GM18511 (cell line): Measurements from ENCODE around the gene THSD4.
"Not testable (repeated sequence)": the region's sequence is repeated elsewhere in the genome, so short reads cannot be mapped to it uniquely, and the experiment has no call there.

Experiments
- ATAC-seq: cut with Tn5 transposase; IDR thresholded peaks from one replicate; pipeline ENCODE4 v1.9.1; 2021; ENCODE audit warnings: mild to moderate bottlenecking, moderate library complexity; ENCODE audit not compliant: unreplicated experiment

THSD4 gene

DNA sequence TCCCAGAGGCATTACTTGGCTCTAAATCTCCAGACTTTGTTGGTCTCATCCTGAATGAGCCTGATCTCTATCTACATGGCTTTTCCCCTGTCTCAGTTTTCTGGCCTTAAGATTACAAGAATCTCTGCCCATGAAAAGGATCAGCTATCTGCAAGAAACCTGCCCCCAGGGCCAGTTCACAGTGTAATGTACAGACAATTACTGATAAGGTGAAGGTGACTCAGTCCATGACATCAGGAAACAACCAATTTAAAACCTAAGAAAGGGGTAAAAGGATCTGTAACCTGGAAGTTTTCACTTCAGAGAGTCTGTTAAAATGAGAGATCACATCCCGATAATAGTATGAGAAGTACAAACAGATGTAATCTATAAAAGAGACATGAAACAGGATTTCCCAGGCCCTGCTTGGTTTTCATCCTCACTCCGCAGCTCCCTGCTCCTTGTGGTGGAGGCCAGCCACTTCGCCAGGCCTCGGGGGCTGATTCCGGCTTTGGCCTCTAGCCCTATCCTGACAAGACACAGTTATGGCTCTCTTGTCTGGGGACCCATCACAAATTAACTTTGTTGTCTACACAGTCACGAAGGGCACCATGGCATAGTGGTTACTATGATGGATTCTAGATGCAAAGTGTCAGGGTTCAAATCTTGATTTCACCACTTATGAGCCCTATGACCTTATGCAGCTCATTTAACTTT lies 136.9 kb downstream of the THSD4 start:
- no peak for ATAC-seq

DNA sequence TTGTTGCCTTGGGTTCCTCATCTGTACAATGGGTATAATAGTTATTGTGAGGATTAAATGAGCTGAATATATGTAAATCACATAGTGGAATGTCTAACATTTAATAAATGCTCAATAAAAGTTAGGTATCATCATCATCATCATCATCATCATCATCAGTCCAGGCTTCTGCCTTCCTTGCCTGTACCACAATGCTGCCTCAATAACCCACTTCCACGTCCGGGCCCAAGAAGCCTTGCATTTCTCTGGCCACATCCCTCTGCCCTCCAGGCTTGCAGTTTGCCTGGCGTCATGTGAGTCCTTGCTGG lies 137.4 kb downstream of the THSD4 start:
- no peak for ATAC-seq

DNA sequence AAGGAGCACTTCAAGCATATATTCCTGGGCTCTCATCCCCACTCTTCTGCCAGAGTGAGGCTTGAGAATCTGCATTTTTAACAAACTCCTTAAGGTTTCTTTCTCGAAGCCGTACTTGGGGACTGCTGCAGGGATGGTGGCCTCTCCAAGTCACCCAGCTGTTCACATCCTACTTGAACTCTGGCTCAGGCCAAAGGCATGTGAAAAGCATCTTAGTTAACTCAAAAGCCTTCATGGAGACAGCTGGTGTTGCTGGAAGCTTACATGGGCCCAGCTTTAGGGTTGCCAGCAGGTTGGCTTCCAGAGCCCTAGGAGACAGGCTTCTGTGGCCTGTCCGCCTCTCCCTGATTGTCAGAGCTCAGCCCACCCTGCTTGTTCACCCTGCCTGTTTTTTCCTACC lies 139.2 kb downstream of the THSD4 start:
- no peak for ATAC-seq

DNA sequence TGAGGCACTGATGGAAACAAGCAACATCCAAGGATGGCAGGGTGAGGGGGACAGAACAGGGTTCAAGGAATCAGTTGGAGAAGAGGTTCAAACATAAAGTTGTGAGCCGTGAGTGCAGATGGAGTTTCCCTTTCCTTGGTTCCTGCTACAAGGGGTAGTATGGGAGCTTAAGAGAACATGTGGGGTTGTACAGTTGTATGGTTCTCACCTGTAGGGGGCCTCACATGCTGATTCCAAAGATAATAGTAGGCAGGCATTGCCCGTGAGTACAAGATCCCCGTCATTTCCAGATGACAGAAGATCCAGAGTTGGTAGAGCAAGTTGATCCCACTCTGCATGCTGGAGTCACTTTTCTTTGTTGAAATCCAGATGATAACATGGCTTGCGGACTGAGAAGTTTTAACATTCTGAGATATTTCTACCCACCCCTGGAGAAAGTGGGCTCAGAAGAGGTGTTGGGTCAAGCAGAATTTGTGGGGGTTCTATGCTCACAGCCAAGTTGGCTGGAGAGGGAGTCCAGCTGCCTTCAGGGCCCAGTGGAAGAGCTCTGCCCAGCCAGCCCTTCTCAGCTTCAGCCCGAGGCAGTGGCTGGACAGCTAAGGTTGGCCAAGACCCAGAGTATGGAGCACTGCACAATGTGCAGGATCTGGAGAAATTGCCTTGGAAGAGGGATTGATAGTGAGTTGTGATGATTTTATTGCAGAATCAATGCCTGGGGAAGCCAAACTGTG lies 141.8 kb downstream of the THSD4 start:
- no peak for ATAC-seq

DNA sequence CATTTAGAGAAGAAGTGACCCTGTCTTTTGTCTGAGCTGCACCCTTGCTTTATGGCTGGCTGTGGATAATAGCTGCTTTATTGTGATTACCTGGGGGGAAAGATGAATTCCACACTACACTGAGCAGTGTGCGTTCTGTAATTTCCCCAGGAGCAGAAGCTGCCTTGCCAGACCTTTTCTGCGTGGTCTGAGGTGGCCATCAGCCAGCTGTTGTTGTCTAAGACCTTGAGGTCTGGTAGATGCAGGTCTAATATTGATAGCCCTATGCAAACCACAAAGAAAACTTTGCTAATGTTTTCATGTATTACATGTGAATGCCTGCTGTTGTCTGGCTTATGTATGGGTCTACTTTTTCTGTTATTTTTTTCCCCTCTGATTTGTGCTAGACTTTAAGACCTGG lies 144.6 kb downstream of the THSD4 start:
- ATAC-seq, result no peak

DNA sequence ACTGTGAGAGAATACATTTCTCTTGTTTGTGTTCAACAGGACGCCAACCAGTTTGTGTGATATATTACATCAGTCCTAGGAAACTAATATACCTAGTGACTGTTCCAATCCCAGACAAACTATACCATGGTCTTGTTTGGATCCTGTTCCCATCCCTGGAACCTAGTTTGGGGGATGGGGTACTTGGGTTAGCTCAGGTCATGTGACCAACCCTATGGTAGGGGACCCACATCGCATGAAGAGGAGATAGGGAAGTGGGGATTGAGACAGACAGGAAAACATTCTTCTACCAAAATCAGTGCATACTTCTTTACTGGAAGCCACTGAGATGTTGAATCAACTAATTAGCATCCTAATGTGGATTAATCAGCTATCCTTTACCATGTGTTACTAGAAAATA lies 146.1 kb downstream of the THSD4 start:
- no peak for ATAC-seq

DNA sequence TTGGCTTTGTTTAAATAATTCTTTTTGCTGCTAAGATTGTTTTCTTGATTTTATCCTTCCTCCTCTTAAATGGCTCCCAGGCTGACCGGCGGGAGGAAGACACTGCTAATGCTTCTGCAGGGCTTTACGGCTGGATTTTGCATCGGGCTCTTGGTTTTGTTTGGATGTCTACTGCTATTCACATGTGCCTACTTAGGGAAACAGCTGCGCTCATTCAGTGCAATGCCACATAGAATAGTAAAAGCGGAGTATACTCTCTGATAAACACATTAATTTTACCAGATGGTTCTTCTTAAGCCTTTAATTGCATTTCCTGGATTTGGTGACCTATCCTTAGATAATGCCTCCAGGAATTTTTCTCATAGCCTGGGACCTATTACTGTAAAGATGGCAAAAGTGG lies 146.6 kb downstream of the THSD4 start:
- ATAC-seq, result no peak

DNA sequence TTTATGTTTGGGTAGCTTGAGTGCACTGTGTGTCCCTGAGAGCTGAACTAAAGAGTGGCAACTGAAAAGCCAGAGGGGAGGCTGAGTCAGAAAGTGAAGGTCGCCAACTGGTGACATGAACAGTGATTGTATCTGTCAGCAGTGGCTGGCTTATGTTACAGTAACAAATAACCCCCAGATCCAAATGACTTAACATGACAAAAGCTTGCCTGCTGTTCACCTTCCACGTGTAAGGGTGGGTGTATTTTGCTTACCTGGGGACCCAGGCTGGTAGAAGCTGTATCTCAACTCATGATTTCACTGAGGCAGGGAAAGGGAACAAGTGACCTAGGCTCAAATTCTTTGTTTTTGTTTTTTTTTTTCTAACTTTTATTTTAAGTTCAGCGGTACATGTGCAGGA lies 147.3 kb downstream of the THSD4 start:
- ATAC-seq, result no peak

DNA sequence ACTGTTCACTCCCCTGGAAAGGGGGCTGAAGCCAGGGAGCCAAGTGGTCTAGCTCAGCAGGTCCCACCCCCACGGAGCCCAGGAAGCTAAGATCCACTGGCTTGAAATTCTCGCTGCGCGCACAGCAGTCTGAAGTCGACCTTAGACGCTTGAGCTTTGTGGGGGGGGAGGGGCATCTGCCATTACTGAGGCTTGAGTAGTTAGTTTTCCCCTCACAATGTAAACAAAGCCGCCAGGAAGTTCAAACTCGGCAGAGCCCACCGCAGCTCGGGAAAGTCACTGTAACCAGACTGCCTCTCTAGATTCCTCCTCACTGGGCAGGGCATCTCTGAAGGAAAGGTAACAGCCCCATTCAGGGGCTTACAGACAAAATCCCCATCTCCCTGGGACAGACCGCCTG lies 150.3 kb downstream of the THSD4 start:
- ATAC-seq, result not testable (repeated sequence)

DNA sequence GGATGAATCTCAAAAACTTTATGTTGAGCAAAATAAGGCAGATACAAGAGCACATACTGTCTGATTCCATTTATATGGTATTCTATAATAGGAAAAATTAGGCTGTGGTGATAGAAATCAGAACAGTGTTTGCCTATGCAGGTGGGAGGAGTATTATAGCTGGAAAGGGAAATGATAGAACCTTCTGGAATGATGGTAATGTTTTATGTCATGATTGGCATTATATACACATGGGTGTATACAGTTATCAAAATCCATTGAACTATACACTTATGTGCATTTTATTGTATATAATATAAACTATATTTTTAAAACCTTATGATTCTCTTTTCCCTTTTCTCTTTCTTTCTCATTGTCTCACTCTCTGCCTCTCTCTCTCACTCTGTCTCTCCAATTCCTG lies 156.1 kb downstream of the THSD4 start:
- no peak for ATAC-seq

DNA sequence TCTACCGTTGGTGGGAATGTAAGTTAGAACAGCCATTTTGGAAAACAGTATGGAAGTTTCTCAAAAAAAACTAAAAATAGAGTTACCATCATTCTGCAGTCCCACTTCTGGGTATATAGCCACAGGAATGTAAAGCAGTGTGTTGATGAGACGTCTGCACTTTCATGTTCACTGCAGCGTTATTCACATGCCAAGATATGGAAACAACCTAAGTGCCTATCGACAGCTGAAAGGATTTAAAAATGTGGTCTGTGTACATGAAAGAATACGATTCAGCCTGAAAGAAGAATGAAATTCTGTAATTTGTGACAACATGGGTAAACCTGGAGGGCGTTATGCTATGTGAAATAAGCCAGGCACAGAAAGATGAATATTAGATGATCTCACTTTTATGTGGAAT lies 157.7 kb downstream of the THSD4 start:
- no peak for ATAC-seq

DNA sequence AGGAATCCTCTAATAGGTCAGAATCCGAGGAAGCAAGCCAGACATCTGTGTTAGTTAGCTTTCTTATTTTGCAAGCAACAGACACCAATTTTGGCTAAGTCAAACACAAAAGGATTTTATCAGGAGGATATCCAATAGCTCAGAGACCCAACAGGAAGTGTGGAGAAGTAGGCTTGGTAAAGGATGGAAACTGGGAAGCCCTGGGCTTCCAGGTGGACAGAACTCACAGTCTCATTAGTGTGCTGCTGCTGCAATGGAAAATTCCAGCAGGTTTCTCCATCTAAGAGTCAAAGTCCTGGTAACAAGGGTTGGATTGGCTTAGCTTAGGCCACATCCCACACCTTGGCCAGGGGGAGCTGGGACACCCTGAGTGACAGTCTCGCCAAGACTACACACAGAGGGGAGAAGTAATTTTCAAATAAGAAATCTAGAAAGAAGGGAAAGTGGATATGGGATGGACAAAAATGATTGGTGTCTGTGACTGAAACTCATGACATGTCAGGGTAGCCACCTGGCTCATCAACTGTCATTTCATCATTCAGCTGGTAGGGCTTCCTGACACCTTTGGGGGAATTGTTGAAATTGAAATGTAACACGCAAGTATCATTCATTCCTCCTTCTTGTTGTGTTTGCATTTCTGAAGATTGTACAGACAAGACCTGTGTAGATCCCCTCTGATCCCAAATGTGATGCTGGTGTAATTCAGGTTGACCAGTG lies 158.6 kb downstream of the THSD4 start:
- no peak for ATAC-seq

DNA sequence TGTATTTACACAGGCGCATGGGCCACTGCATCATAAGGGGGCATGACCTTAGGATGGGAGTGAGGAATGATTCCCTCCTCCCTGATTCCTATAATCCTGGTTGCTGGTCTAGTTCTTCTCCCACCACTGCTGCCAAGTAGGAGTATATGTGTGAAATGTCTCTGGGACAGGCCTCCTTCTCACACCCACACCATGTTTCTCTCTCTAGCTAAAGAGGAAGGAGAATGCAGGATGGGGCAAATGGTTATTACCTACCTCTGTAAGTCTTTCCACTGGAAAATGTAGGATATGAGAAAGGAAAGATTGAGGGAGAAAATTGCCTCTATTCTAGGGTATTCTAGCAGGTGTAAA lies 159.2 kb downstream of the THSD4 start:
- ATAC-seq, result no peak

DNA sequence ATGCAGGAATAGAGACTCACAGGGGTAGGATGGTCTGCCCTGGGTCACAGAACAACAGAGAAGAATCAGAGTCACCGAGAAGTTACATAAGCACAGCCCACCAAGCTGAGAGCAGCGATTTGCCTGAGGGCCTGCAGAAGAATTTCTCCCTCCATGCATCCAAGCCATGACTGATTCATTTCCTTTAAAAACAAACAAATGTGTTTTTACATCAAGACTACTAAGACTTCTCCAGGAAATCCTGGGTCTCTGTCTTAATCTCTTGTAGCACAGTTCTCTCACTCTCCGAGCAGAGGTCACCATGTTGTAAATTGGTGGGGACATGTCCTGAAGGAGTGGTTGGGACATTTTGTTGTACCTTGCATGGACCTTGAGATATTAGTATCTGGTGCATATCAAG lies 159.8 kb downstream of the THSD4 start:
- ATAC-seq, result no peak

DNA sequence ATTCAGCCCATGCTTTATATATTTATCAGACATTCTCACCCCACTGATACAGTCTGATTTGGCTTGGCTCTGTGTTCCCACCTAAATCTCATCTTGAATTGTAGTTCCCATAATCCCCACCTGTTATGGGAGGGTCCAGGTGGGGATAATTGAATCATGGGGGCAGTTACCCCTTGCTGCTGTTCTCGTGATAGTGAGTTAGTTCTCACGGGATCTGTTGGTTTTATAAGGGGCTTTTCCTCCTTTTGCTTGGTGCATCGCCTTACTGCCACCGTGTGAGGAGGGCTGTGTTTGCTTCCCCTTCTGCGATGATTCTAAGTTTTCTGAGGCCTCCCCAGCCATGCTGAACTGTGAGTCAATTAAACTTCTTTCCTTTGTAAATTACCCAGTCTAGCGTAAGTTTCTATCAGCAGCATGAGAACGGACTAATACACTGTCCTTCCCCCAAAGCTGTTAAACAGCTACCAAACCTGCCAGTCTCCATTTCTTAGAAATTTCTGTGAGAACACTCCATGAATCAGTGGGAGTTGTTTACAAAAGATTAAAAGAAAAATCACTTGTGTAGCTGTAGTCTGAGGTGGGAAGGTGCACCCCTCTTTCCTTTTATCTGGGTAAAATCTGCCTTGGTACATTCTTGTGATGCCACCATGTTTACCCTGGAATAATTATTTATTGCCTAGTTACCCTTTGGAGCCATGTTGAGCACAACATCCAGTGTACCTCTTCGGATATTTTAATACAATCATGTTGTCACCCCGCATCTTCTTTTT lies 160.5 kb downstream of the THSD4 start:
- no peak for ATAC-seq

DNA sequence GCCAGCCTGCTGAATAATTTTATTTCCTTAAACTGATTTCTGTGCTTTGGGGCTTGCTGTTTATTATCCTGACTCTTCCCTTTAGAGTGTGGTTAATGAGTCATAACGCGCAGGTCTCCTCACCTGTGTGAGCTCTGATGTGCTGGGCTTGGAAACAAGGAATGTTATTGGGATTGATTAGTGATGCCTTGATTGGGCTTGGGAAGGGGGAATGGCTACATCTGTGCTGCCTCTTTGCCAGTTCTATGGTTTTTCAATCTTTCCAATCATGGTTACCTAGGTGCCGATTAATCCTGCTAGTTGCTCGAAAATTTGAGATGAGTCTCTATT lies 161.0 kb downstream of the THSD4 start:
- ATAC-seq, result no peak

DNA sequence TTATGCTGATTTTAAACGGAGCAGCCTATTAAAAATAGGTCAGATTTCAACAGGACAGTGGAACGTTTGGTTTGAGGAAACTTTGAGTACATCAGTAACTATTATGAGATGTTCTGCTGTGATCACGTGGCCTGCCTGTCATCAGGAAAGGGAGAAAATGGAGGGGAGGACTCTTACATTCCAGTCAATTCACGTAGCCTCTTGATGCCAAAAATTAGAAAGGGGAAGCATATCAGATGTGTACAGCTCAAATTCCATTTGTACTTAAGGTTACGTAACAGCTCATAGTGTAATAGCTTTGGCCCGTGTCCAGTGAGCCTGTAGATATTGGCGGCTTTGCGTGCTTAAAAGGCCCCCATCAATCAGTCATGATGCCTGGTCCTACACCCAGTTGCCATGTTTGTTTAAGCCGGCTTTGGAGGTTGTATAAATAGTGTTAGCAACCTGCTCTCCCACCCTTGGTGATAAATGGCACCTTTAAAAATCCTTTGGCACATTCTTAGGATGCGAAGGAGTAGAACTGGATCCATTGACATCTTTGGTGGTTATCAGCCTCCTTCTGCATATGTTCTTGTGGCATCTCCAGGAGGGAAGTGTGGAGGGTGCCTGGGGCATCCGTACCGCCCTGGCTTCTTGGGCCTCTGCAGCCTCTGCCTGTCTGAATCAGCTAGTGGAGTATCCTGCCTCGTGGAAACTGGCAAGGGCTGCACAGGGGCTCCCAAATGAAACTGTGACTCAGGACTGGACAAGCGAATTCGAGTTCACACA lies 163.9 kb downstream of the THSD4 start:
- ATAC-seq, result no peak

DNA sequence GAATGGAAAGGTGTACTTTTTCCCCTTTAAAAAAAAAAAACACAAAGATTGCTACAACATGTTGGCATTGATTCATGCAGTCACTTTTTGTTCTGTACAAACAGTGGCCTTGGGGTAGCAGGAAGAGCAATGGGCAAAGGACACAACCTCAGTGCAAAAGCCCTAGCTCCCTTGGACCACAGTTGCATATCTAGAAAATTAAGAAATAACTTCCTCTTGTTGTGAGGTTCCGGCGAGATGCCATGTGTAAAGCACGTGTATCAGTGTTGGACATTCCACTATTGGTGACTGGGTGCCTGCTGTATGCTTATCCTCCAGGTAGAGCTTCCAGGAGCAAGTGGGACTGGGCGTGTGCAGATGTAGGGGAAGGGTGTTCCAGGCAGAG lies 164.5 kb downstream of the THSD4 start:
- ATAC-seq, result no peak

DNA sequence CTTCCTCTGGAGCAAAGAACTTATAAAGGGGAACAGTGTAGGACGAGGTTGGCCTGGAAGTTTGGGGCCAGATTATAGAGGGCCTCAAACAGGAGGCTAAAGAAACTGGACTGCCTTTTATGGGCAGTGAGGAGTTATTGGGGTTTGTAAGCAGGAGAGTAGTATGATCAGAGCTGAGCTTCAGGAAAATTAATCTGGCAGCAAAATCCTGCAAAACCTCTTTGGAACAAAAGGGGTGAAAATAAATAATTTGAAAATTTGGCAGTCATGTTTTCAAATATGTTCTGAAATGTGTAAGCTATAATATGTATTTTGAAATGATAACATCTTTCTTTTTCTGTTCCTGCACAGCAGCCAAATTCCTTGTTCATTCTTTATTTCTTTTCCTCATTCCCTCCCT lies 164.9 kb downstream of the THSD4 start:
- no peak for ATAC-seq

DNA sequence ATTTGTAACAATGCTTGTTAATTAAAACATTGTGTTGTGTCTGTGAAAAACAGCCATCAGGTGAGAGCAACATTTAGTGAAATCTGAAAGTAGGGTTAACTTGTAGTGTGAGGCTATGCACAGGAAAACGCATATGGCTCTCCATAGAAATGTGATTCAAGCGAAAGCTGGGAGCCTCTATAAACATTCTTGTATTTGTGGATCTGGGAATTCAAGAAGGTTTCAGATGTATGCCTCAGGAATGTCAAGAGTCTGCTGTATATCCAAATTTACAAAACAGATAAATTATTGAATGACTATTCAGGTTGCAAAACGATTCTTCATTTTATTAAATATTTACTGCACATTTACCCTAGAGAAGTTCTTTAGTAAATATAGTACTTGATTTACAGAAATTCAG lies 166.0 kb downstream of the THSD4 start:
- no peak for ATAC-seq

DNA sequence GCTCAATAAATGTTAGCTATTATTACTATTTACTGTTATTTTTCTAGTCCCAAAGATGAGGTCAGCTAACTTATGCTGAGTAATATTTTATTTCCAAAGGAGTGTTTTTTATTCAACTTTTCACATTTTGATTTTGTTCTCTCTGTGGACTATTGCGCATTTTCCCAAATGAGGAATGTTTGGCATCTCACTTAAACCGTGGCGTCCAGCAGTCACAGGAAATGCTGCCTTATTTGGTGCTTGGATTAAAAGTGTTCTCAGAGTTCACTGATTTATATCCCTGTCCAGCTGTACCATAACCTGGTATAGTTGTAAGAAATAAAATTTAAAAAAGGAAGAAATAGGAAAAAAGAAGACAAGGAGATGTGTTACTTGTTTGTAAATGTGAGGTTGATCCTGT lies 166.8 kb downstream of the THSD4 start:
- ATAC-seq, result no peak
